HG03571 (cell line): Measurements from ENCODE around the gene HNRNPA3.
"Not testable (repeated sequence)": the region's sequence is repeated elsewhere in the genome, so short reads cannot be mapped to it uniquely, and the experiment has no call there.

Source experiments
- ATAC-seq: cut with Tn5 transposase; IDR thresholded peaks from one replicate; pipeline ENCODE4 v1.9.1; 2021; ENCODE audit not compliant: unreplicated experiment

The HNRNPA3 gene

DNA sequence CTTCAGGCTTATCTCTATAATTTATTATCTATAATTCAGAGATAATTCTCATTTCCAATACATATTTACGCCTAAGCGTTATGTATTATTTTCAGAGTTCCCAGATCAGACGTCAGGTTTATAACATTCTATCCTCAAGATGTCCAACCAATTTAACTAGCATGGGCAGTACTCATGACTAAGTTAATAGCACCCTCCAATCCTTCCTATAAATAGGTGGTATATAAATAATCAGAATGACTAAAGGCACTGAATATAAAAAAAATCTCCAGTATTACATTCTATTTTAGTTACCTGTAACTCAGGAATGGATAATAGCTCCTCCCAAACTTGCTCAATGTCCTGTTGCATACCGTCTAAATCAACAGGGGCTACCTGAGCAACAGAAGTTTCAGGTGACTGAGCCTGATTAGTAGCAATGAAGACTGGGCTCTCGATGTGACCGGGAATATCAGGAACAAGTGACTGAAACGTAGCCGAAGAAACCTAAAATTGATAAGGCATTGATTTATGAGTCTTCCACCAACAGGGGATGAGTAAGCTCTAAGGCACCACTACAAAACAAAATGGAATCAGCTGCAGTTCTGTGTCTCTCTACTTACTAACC is 19.6 kb downstream of the HNRNPA3 start:
- no peak for ATAC-seq

DNA sequence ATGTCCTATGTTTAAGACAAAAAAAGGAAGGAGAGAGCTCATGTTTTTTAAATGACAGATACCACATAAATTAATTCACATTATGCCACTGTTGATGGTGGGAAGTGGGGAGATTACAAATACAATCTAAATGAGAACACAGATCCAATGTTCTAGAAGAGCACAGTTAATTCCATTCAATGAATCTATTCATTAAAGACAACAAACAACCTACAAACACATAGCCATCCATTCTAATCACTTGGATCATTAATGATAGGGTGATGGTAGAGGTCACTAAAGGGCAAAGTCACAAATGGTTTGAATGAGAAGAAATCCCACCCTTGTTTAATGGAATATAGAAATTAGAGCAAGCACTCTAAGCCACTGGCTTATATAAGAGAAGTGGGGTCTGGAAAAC is 21.7 kb downstream of the HNRNPA3 start:
- ATAC-seq: no peak

DNA sequence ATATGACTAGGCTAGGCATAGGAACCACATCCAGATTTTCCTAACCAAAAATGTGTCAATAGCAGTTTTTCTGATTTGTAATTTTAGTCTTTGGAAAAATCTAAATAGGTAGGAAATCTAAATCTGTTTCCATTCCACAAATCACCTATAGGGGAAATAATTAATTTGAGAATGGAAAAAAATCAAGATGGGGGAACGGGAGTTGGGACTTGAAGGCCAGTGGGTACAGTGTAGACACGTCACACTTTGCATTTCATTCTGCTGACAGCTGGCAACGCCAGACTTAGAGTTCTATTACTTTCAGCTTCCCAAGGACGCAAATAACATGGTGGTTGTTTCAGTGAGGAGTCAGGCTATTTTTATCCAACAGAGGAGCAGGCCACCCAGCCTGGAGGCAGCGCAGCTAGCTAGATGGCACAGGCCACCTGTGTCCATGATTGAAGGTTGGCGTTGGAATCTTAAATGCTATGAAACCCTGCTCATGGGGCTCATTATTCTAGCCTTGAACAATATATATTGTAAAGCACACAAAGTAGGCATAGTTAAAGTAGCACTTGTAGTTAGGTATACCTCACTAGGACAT is 23.4 kb downstream of the HNRNPA3 start:
- ATAC-seq: no peak

DNA sequence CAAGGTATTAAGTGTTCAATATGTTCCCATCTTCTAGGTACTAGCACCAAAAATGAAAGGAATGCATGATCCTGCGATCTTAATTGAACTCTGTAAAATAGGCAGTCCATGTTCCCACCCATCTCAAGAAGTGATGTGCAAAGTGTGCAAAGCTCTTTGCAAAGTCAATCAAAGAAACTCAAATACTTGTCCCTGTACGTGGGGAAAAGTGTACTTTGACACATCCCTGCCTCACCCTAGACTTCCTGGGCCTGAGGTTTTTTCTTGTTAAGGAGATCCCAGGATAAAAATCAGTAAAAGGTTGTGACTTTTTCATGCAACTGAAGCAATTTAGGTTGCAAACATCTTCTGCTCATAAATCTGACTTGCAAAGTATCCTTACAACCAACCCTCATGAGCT is 25.3 kb downstream of the HNRNPA3 start:
- ATAC-seq: no peak

DNA sequence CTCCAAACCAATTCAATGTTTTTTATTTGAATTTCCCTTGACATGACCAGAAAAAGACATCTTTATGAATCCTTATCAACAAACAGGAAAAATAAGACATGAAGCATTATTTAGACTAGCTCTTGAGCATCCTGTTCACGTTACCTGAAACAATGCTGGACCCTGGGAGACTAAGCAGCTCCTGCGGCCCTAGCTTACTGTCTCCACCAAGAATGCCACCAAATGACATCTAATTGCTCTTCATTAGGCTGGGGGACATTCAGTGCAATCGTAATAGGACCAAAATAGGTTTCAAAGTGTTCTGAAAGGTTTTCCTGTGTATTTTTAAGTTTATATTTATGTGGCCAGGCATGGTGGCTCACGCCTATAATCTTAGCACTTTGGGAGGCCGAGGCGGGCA is 26.5 kb downstream of the HNRNPA3 start:
- ATAC-seq: no peak

DNA sequence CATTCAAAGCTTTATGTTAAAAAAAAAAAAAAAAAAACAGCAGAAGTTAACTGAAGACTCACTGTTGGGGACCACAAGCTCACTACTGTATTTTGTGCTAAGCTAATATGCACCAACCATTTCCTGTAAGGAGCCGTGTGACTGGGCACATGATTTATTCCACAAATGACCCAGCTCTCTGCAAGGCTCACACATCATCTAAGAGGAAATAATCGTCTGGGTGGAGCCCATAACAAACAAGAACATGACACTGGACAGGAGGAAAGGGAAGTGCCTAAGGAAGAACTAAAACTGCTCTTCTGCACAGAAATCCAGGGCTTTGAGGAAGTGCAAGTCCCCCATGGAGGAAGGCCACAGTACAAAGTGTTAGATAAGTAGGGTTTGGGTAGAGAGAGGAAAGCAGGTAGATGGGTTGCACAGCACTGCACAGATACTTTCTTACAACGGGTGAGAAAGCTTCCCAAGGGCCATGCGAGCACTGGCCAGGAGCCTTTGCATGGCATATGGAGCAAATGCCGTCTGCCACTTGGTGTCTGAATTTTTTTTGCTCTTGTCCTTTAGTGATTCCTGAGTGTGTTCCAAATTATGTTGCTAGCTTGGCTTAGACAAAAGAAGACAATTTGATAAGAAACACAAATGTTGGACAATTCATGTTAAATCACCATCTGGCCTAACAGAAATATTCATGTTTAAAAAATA is 27.5 kb downstream of the HNRNPA3 start:
- peak; percentile 63 for ATAC-seq

DNA sequence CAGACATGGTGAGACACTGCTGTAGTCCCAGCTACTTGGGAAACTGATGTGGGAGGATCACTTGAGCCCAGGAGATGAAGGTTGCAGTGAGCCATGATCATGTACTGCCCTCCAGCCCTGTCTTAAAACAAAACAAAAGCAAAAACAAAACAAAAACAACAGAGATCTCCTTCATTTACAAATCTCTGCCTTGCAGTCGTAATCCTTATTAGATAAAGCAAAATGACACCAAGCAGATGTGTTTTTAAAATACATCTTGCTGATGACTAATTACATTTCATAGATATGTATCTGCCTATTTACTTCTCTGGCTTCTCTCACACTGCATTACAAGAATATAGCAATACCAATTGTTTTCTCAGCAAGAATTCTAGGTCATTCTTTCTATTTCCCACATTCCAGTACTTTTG is 29.1 kb downstream of the HNRNPA3 start:
- ATAC-seq: no peak

DNA sequence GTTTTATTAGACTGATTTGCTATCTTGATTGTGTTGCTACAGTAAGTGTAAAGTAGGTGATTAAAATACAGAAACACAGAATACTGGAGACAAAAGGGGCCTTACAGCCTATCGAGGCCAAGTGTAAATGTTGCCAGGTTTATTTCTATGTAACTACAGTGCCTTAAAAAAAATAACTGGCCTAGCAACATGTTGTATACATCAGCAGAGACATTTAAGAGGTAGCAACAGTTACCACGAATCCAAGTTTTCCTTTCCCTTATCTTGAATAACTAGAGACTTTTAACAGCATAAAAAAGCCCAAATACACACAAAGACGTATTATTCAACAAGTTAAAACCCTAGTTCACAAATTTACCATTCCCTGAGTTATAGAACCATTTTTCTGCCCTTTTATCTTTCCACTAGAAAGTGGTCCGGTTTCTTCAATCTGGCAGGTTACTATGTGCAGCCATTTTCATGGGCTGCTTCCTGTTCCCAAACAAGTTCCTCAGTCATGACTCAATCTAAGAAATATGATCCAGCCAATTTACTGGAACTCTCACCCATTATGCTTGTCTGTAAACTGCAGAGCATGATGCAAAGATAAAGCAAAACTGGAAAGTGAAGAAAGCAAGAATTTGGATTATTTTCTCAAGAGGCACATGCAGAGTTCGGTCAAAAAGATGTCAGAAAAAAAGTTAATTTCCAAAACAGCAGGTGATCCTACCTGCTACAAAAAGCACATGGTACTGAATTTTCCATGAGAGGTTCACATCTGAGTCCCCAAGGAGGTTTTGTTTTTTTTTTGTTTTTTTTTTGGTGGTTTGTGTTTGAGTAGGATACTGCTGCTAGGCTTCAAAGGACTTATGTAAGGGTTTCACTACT is 29.8 kb downstream of the HNRNPA3 start:
- no peak for ATAC-seq

DNA sequence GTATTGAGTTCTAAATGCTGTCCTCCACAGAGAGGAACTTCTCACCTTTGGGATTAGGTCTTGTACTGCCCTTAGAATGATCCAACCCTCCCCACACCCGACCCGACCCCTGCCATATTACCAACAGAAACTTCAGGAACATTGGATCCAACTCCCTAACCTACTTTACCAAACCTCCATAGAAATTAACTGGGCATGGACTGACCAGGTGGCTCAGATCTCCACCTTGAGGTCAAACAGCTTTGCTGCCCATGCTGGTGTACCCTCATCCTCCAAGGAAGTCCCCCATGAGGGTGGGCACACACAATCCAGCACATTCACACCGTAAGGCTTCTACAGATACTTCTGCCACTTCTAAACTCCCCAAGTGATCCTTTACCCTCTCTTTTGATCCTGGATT is 30.5 kb downstream of the HNRNPA3 start:
- no peak for ATAC-seq

DNA sequence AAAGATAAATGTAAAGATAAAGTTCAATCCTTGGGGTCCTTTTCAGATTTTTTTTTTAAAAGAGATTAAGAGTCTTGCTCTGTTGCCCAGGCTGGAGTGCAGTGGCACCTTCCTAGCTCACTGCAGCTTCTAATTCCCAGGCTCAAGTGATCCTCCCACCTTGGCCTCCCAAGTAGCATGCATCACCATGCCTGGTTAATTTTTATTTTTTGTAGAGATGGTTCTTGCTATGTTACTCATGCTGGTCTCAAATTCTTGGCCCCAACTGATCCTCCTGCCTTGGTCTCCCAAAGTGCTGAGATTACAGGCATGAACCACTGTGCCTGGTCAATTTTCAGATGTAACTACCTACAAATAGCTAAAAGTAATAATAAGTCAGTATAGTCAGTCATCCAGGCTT is 30.9 kb downstream of the HNRNPA3 start:
- ATAC-seq: no peak

DNA sequence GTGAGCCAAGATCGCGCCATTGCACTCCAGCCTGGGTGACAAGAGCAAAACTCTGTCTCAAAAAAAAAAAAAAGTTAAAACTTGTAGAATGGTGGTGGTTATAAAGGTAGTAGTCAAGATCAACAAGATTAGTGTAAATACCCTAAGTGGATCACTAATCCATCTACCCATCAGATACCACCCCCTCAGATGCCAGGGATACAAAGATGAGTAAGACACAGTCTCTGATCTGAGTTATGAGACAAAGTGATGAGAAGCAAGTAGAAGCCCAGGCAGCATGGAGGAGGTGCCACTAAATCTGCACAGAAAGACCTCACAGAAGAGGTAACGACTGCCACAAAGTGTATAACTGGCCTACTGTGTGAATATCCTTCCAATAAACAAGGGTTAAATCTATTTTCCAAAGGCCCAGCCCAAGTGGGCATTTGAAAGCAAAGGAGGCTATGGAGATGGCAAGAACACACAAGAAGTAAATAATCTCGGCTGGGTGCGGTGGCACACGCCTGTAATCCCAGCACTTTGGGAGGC is 31.7 kb downstream of the HNRNPA3 start:
- no peak for ATAC-seq

DNA sequence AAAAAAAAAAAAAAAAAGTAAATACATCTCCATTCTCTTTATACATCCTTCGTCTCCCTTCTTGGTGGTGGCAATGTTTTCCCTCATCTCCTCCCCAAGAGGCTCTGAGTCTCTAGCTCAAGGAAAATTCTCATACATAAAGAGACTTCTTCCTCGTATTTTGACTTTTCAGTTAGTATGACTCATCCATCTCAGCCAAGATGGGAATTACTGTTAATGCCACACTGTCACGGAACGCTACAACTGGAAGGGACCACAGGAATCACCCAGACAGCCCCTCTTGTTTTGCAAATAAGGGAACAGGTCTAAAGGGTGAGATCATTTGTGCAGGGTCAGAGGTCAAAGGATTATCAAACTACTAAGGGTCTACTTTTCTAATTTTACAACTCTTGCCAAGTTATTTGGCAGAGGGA is 32.4 kb downstream of the HNRNPA3 start:
- no peak for ATAC-seq

DNA sequence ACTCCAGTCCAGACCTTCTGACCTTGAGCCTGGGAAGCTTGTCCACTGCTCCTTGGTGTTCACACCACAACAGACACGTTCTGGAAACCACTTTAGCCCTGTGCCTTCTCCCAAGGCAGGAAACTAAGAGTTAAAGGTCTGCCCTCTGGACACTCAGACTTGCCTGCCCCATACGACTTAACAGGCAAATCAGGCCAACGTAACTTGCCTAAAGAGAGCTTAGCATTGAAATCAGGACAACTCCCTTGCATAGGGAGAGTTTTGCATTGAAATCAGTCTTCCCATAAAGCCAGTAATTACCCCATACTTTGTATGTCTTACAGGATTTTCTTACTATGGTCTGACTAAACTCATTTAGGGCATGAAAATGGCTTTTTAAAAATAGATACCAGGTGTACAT is 33.4 kb downstream of the HNRNPA3 start:
- ATAC-seq: no peak

DNA sequence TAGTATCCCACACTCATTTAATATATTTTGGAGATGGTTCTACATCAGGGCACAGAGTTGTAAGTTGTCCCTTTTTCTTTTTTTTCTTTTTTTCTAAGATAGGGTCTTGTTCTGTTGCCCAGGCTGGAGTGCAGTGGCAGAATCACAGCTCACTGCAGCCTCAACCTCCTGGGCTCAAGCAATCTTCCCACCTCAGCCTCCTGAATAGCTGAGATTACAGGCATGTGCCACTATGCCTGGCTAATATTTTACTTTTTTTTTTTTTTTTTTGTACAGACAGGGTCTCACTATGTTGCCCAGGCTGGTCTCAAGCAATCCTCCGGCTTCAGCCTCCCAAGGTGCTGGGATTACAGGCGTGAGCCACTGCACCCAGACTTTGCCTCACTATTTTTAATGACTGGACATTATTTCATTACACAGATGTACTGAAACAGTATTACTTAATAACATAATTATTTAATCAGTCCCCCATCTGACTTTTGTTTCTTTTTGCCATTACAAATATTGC is 34.0 kb downstream of the HNRNPA3 start:
- ATAC-seq: not testable (repeated sequence)

DNA sequence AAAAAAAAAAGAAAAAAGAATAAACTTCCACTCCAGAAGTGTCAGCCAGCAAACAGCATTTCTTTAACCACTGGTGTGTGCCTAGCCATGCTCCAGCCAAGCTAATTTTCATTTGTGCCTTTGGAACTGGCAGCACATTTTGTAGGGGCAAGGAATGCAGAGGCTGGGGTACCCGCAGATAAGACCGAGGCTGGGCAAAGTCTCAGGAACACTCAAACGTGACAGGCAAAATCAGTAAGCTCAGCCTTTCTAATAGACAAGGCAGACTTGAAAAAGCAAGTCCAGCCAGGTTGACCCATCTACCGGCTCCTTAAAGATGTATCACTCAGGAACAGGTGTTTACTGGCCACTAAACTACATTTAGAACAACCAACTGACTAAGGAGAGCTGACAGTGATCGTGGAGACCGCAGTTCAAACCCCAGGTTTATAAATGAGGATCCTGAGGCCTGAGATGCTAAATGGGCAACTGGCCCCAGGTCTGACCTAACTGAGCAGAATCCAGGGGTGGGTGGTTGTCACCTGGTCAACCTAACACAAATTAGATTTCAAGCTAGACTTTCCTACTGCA is 35.2 kb downstream of the HNRNPA3 start:
- no peak for ATAC-seq

DNA sequence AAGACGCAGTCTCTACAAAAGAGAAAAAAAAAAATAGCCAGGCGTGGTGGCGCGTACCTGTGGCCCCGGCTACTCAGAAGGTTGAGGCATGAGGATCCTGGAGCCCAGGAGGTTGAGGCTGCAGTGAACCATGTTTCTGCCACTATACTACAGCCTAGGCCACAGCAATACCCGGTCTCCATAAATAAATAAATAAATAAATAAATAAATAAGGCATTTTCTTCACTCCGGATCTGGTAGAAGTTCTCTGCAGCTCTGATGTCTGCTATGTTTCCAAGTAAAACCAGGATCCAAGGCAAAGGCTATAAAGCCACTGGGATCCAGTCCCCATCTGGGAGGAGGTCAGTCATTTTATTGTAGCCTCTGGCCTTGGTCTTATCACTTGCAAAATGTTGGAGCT is 36.4 kb downstream of the HNRNPA3 start:
- no peak for ATAC-seq

DNA sequence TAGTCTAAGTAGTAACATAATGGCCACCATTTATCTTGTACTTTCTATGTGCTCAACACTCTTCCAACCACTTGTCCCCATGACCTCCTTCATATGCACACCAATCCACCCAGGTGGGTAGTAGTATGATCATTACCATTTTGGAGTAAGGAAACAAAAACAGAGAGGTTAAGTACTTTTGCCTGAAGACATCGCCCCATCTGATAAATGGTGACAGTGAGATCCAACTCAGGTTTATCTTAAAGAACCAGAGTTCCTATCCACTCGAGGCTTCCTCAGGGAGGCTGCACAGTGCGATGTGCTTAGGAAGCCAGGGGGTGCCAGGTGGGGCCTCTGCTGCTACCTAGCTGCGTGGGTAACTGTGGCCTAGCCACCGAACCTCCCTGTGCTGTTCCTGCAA is 37.9 kb downstream of the HNRNPA3 start:
- no peak for ATAC-seq

DNA sequence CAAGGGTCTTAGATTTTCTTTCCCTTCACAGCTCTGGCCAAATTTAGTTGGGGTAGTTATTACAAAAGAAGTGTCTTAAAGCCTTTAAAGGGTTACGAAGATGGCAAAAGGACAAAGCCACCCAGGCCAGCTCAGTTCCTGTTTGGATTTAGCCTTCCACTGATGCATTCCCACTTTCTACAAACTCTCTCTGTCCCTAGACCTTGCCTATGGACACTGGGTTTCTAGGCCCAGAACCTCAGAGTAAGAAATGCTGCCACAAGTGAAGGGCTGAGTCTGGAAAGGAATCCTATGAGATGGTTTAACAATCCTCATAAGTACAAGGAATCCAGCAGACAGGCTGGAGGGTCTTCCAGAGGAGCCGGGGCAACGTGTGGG is 38.6 kb downstream of the HNRNPA3 start:
- ATAC-seq: no peak

DNA sequence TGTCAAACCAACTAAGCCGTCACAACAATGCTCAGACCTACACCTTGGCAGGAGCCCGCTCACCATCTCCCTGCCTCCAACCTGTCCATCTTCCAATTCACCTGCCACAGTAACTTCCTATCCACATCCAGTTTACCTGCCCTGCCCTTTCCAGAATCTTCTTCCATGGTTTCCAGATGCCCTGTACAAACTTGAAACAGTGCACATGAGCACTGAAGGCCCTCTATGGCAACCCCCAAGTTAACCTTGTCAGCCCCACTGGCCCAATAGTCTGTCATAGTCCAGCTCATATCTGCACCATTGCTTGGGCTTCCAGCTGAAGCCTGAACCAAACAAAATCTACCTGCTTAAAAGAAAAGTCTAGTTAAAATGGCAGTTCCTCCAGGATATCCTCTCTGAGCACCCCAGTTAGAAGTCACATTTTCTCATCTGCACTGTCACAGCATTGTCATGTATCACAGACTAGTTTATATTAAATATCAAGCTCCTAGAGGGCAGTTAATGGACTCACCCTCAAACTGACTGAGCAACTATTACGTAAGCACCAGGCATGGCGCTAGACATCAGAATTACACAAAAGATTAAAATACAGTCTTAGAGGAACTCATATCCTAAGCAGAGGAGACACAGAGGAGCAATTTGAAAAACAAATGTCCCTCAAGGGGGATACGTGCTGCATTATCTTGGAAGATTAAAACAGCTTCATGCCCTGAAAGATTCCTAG is 40.4 kb downstream of the HNRNPA3 start:
- ATAC-seq: no peak

DNA sequence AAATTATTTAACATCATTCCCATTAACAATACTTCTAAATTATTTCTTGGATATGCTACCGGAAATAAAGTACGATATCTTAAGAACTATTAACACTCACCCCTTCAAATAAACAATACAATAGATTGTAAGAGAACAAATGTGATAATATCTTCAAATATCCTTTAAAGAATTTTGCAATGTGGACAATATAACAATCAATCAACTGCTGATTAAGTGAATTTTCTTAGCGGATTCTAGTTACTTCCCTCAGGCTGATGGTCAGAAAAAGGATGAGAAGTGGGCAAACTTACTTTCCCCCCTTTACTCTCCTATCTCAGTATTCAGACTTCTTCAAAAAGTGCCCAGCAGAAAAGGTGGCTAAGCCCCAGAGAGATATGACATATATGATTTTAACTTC is 41.1 kb downstream of the HNRNPA3 start:
- ATAC-seq: no peak
